GM18511 (cell line): Measurements from ENCODE around the gene MACF1.
"Not testable (repeated sequence)": the region's sequence is repeated elsewhere in the genome, so short reads cannot be mapped to it uniquely, and the experiment has no call there.

Experiments used
- ATAC-seq: cut with Tn5 transposase; IDR thresholded peaks from one replicate; pipeline ENCODE4 v1.9.1; 2021; ENCODE audit warnings: mild to moderate bottlenecking, moderate library complexity; ENCODE audit not compliant: unreplicated experiment

MACF1 gene

GRCh38 chr1:39450041-39450440, 245.5 kb downstream of the MACF1 start:
- not testable (repeated sequence) for ATAC-seq

GRCh38 chr1:39450956-39451606, 246.6 kb downstream of the MACF1 start:
- ATAC-seq: no peak

- no peak for ATAC-seq
These were observed 247.6 kb downstream of the MACF1 start for GRCh38 chr1:39452081-39452480.

- no peak for ATAC-seq
These were observed 248.0 kb downstream of the MACF1 start for GRCh38 chr1:39452540-39452939.

GRCh38 chr1:39453603-39454002, 249.1 kb downstream of the MACF1 start:
- no peak for ATAC-seq

GRCh38 chr1:39458991-39459390, 254.5 kb downstream of the MACF1 start:
- ATAC-seq: no peak

- ATAC-seq: no peak
These were observed 257.6 kb downstream of the MACF1 start for GRCh38 chr1:39462074-39462473.

- no peak for ATAC-seq
These were observed 262.1 kb downstream of the MACF1 start for GRCh38 chr1:39466413-39467107.

- not testable (repeated sequence) for ATAC-seq
These were observed 262.7 kb downstream of the MACF1 start for GRCh38 chr1:39467108-39467720.

GRCh38 chr1:39469150-39469549, 264.7 kb downstream of the MACF1 start:
- no peak for ATAC-seq

- ATAC-seq: no peak
These were observed 265.5 kb downstream of the MACF1 start for GRCh38 chr1:39470040-39470439.

- ATAC-seq: no peak
These were observed 268.3 kb downstream of the MACF1 start for GRCh38 chr1:39472826-39473225.

- no peak for ATAC-seq
These were observed 268.8 kb downstream of the MACF1 start for GRCh38 chr1:39473324-39473723.

GRCh38 chr1:39474810-39475209, 270.3 kb downstream of the MACF1 start:
- ATAC-seq: no peak

- not testable (repeated sequence) for ATAC-seq
These were observed 271.1 kb downstream of the MACF1 start for GRCh38 chr1:39475551-39475950.

- no peak for ATAC-seq
These were observed 273.8 kb downstream of the MACF1 start for GRCh38 chr1:39478126-39478915.

GRCh38 chr1:39481289-39481688, 276.8 kb downstream of the MACF1 start:
- ATAC-seq: no peak

- no peak for ATAC-seq
These were observed 278.8 kb downstream of the MACF1 start for GRCh38 chr1:39483276-39483675.

- no peak for ATAC-seq
These were observed 280.1 kb downstream of the MACF1 start for GRCh38 chr1:39484564-39484963.

- no peak for ATAC-seq
These were observed 280.7 kb downstream of the MACF1 start for GRCh38 chr1:39485046-39485803.
